ENCODE data around the gene SPOCK1.

The SPOCK1 gene

GRCh38 chr5:137496919-137497318 lies 2.2 kb downstream of the SPOCK1 start:
- no peak for DNase-seq (ENCODE audit: extremely low read depth in 1 of 2, low read depth in 1 of 2)

DNA sequence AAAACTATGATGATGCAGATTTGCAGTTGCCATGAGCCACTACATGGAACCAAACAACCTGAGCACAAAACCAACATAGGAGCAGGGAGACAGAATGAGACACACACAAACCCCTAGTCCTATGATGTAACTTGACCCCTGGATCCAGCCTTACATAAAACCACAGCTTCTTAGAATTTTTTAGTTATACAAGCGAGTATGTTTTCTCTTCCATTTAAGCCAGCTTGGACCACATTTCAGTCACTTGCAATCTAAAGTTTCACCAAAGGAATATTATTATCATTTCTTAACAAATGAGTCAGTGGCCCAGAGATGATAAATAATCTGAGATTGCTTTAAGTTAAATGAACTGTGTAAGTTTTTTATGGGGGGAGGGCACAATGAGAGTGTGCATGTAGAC lies 6.8 kb downstream of the SPOCK1 start:
- DNase-seq (ENCODE audit: extremely low read depth in 1 of 2, low read depth in 1 of 2) = no peak

DNA sequence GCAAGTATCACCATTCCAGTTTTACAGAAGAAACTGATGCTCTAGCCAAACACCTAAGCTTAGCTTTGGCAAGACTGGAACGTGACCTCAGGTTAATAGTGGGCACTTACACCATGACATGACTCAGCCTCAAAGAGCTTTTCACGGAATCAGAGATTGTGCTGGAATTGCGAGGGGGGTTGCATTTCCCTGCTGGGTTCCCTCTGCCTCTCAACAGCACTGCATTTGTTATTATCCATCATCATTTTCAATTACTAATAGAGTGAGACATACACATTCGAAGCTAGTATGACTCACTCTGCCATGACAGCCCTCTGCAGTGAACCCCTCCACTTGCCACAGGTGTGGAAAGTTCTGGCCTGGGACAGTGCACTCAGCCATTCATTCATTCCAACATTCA lies 8.0 kb downstream of the SPOCK1 start:
- DNase-seq (ENCODE audit: extremely low read depth in 1 of 2, low read depth in 1 of 2) = no peak

- no peak for DNase-seq (ENCODE audit: extremely low read depth in 1 of 2, low read depth in 1 of 2)
These were observed 8.5 kb downstream of the SPOCK1 start for GRCh38 chr5:137490591-137490990.

DNA sequence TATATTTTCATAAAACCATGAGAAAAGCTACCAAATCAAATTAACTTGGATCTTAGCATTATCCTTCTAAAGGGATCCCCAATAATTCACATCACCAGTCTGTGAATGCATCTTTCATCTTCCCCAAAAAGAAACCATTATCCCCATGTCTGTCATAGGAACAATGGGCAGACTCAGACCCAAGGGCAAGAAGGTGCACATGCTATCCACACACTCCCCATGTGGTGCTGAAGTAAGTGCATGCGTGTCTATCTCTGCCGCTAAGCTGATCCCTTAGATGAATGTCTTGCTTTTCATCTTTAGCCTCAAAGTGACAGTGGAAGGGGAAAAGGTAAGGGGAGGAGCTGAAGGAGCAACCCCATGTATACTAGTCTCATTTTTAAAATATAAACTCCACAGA lies 10.2 kb downstream of the SPOCK1 start:
- no peak for DNase-seq (ENCODE audit: extremely low read depth in 1 of 2, low read depth in 1 of 2)

DNA sequence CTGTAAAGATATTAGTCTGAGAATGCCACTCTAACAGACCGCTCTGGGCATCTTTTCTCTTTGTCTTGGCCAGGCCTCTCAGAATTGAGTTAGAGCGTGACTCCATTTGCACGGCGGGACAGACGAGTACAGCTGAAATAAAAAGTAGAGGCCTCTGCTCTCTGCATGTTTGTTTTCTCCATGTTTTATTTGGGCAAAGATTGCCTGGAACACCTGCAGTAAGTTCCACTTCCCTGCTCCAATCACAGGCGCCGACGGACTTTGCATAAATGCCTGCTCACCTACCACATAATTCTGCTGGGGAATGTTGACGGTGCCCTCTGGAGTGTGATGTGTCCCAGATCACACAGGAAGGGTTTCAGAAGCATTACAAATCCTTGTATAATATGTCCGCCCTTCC lies 10.6 kb downstream of the SPOCK1 start:
- DNase-seq (ENCODE audit: extremely low read depth in 1 of 2, low read depth in 1 of 2) = no peak

GRCh38 chr5:137487600-137487999 lies 11.5 kb downstream of the SPOCK1 start:
- no peak for DNase-seq (ENCODE audit: extremely low read depth in 1 of 2, low read depth in 1 of 2)

- DNase-seq (ENCODE audit: extremely low read depth in 1 of 2, low read depth in 1 of 2) = no peak
These were observed 12.4 kb downstream of the SPOCK1 start for GRCh38 chr5:137486707-137487106.

DNA sequence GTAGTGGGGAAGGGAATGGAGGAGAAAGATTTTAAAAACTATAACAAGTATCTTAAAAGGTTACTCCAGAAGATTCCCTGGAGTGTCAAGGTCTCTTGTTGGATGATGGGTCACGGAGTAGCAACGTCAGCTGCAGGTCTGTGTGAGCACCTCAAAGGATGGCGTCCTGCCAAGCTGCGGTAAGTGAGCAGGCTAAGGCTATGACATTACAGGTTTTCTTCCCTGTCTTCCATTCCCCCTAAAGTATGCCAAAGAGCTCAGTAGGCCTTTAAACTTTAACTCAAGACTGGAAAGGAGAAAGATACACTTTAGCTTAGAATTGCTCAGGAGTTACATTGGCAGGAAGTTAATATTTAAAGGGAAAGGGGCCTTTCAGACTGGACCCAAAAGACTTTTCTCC lies 17.5 kb downstream of the SPOCK1 start:
- DNase-seq (ENCODE audit: extremely low read depth in 1 of 2, low read depth in 1 of 2) = no peak

DNA sequence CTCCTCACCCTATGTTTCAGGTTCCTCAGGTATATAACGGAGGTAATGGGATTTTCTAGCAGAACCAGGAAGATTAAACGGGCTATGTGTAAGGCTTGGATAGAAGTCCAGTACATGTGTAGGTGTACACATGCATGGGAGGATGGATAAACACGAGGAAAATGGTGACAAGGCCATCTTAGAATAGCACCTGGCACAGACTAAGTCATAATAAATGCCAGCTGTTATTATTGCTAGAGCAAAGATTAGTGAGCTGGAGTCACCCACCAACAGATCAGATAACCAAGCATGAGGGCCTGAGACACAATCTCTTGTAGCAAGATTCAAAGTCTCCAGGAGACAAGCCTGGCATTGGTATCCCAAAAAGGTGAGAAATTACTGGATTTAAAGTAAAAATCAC lies 21.1 kb downstream of the SPOCK1 start:
- DNase-seq (ENCODE audit: extremely low read depth in 1 of 2, low read depth in 1 of 2) = no peak

DNA sequence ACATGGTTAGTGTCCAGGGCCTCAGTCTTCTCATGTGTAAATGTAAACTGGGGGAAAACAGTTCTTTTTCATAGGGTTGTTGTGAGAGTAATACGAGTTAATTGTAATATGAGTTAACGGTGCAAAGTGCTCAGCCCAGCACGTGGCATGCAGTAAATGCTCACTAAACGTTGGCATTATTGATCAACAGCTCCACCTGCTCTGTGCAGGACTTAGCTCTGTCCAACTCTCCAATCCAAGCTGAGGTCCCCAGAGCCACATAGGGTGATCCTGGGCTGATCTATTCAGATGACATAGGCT lies 28.3 kb downstream of the SPOCK1 start:
- no peak for DNase-seq (ENCODE audit: extremely low read depth in 1 of 2, low read depth in 1 of 2)

DNA sequence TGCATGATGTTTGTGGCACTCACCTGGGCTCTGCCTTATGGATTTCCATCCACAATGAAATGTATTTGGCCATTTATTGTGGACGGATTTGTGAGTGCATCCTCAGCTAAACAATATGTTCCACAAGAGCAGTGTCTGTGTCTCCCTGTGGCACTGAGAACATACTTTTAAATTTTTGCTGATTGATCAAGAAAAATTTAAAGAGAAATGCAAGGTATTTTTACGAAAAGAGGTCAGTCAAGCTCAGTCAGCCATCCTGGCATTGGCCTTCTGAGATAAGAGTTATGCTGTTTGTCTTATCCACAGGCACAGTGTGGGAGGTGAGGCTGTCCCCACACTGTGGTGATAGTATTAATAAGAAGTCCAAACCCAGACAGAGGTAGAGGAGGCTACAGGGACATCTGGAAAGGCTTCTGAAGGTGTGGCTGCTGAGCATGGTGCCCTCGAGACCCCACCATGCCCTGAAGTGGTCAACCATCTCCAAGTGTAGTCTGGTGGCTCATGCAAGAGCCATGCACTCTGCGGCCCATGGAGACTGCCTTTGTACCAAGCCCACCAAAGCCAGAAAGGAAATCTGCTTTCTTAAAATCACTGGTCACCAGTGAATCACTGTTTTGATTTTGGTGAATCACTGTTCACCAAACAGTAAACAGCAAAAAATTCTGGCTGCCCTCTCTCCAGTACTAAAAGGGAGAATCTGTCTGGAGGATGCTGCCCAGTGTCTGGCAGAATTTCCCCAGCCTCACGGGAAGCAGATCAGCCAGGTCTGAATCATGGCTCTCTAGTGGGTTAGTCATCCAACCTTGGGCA lies 28.8 kb downstream of the SPOCK1 start:
- DNase-seq (ENCODE audit: extremely low read depth in 1 of 2, low read depth in 1 of 2) = no peak

- no peak for DNase-seq (ENCODE audit: extremely low read depth in 1 of 2, low read depth in 1 of 2)
These were observed 32.2 kb downstream of the SPOCK1 start for GRCh38 chr5:137466889-137467288.

DNA sequence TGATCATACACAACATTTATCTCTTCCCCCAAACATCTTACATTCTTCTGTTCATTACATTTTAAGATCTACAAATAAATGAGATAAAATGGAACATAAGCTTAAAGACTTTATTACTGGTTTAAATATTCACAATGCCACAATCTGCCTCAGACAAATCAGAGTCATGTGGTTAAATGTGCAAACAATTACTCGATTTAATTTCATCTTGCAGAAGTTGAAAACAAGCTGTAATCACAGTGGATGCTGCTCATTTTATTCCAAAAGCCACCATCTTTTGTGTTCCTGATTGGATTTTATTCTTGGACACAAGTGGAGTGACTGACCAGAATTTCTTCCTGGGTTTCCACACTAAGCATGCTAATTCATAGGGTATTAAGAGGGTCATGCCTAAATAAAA lies 33.2 kb downstream of the SPOCK1 start:
- DNase-seq (ENCODE audit: extremely low read depth in 1 of 2, low read depth in 1 of 2) = no peak

DNA sequence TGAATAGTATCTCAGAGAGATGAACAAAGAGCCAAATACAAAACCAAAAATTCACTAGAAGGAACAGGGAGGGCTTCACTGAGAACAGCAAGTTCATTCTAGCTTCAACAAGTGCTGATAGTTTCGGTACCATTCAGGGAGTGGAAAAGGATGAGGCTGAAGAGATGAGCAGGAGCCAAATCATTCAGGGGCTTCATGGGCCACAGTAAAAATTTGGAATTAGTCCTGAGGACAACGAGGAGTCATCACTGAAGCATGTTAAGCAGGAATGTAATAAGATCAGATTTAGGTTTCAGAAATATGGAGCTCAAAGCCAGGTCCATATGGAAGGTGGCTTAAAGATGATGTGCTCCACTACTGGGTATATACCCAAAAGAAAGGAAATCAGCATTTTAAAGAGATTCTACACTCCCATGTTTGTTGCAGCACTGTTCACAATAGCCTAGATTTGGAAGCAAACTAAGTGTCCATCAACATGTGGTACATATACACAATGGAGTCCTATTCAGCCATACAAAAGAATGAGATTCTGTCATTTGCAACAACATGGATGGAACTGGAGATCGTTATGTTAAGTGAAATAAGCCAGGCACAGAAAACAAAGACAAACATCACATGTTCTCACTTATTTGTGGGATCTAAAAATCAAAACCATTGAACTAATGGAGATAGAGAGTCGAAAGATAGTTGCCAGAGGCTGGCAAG lies 36.2 kb downstream of the SPOCK1 start:
- no peak for DNase-seq (ENCODE audit: extremely low read depth in 1 of 2, low read depth in 1 of 2)

DNA sequence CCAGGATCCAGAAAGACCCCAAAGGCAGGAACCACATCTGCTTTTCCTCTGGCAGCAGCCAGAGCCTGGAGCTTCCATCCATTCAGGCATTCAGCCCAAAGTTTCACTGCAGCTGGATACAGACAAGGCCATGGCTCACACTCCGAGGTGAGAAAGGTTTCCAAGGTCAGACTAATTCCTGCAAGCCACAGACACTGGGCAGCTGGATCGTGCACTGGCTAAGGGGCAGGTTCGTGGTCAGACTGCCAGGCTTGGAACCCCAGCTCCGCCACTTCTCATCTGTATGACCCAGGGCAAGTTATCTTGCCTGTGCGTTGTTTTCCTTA lies 36.9 kb downstream of the SPOCK1 start:
- DNase-seq (ENCODE audit: extremely low read depth in 1 of 2, low read depth in 1 of 2) = no peak

GRCh38 chr5:137461391-137462264 lies 37.5 kb downstream of the SPOCK1 start:
- DNase-seq (ENCODE audit: extremely low read depth in 1 of 2, low read depth in 1 of 2) = no peak

- DNase-seq (ENCODE audit: extremely low read depth in 1 of 2, low read depth in 1 of 2) = no peak
These were observed 44.5 kb downstream of the SPOCK1 start for GRCh38 chr5:137454671-137455070.

DNA sequence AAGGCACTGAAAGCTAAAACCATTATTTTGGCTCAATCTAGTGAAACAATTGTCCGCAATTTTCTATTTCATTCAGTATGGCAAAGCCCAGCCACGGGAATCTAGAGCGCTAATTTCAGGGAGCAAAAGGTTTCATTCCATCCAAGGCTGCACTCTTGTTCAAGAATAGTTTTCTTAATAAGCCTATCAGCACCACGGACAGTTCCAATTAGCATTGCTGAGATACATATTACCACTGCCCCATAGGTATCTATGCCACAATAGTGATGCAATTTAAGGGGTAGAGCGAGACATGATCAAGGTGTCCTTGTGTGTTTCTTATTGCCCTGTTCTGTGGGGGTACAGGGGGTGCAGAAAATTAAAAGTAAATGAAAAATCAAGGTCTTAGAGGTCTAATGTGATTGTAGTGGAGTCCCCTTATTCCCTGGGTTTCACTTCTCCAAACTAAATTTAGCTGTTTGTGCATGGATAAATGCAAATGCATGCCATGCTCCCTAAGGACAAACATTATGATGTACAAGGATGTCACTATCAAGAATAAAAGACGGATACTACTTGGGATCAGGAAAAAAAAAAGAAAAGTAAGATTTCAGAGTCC lies 45.5 kb downstream of the SPOCK1 start:
- DNase-seq (ENCODE audit: extremely low read depth in 1 of 2, low read depth in 1 of 2) = no peak

GRCh38 chr5:137450759-137451158 lies 48.4 kb downstream of the SPOCK1 start:
- DNase-seq (ENCODE audit: extremely low read depth in 1 of 2, low read depth in 1 of 2) = no peak

DNA sequence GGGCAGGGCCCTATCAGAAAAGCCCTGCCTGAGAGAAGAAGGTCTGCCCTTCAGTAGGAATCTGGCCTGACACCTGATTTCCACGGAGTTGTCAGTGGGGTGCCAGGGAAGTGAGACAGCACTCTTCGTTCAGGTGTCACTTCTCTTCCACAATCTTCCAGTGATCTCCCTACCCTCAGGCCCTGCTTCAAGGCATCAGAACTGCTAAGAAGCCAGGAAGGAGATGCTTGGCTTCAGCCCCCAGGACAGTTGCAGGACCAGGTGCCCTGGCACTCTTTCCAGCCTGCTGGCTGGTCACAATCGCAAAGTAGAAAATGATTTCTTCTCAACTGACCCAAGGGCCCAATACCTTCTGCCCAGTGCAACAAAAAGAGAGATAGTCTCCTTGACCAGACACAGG lies 50.3 kb downstream of the SPOCK1 start:
- no peak for DNase-seq (ENCODE audit: extremely low read depth in 1 of 2, low read depth in 1 of 2)

GRCh38 chr5:137446615-137447014 lies 52.5 kb downstream of the SPOCK1 start:
- DNase-seq (ENCODE audit: extremely low read depth in 1 of 2, low read depth in 1 of 2) = no peak

All from stimulated activated CD8-positive, alpha-beta memory T cell treated with anti-CD3 and anti-CD28 coated beads, Interleukin-7, amount 100 ng/mL, for 48 hours (primary cell).